PFSK-1 (cell line): ENCODE data around the gene GIMD1.

Source experiments
- FOXP2 ChIP-seq: optimal IDR thresholded peaks from 2 replicates; pipeline ENCODE3; 2011; ENCODE audit warnings: borderline replicate concordance, control low read depth, inconsistent platforms; ENCODE audit not compliant: insufficient read depth; ENCODE audit errors: extremely low read length, extremely low read depth
- POLR2AphosphoS5 ChIP-seq: IDR thresholded peaks from 2 replicates; pipeline ENCODE4 v1.6.1; 2012; ENCODE audit warnings: low read depth, mild to moderate bottlenecking, control low read depth, low read length, moderate library complexity
- REST ChIP-seq, 2 experiments: IDR thresholded peaks; 2 replicates each; pipeline versions ENCODE4 v1.6.1 to v1.8.0; 2011 to 2012; ENCODE audit warnings: low read depth in 2 of 2, low read length in 2 of 2, control low read depth in 1 of 2, inconsistent platforms in 1 of 2, mild to moderate bottlenecking in 1 of 2, moderate library complexity in 1 of 2; ENCODE audit not compliant: insufficient read depth in 1 of 2
- SIN3A ChIP-seq: IDR thresholded peaks from 2 replicates; pipeline ENCODE4 v1.6.1; 2012; ENCODE audit warnings: mild to moderate bottlenecking, low read length, moderate library complexity, borderline replicate concordance; ENCODE audit not compliant: insufficient read depth

DNA sequence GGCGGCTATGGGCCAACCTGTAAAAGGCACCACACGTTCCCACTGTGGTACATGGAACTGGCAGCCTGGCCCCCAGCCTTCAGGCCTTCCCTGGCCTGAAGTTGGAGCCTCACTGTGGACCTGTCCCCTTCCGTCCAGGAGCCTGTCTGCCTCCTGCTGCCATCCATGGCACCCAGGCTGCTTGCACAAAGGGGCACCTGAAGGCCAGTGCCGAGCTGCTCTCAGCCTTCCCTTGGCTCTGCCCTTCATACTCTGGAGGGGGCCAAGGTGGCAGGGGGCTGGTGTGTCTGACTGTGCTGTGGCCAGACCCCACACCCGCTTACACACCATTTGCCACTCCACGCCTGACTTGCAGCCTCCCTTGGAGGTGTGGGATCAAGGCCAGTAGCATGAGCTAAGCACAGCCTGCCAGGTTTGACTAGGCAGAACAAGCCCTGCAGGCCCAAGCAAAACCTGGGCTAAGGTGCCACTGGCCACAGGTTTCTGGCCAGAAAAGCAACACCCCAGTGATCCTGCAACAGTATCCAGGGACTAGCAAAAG is 17.3 kb upstream of the GIMD1 start:
- no peak for TF ChIP-seq POLR2AphosphoS5
- no peak for TF ChIP-seq REST (IDR thresholded peaks at IDR 0.05; ENCODE audit: insufficient read depth in 1 of 2, low read depth in 2 of 2, low read length in 2 of 2)
- no peak for TF ChIP-seq FOXP2
- TF ChIP-seq SIN3A = no peak
